Uterus (tissue), 4 donors: Measurements from ENCODE around the gene GOSR2. TPM values are rescaled to one million over a fixed set of nuclear protein-coding genes. Genes with fewer than 3 reads are reported as not detected.

ENCODE experiments used
- DNase-seq, 2 donors: peaks; one replicate each; pipeline ENCODE4 v3.0.0-alpha.2; 2019 to 2020
- H3K27ac ChIP-seq, 2 donors: fragments of 200-600 bp; sonication (generic); 1 replicate in 1 of 2; 2 replicates in 1 of 2; pipeline ENCODE4 v1.5.1; 2016 to 2018
- H3K27me3 ChIP-seq, 2 donors: fragments of 200-600 bp; sonication (generic); one replicate each; pipeline ENCODE4 v1.5.1; 2018 to 2019; ENCODE audit warnings: control low read depth in 1 of 2
- H3K36me3 ChIP-seq, 2 donors: fragments of 200-600 bp; sonication (generic); one replicate each; pipeline ENCODE4 v1.5.1; 2019; ENCODE audit warnings: control low read depth in 1 of 2
- H3K4me1 ChIP-seq, 2 donors: fragments of 200-600 bp; sonication (generic); one replicate each; pipeline ENCODE4 v1.5.1; 2018 to 2019; ENCODE audit warnings: control low read depth in 1 of 2
- H3K4me3 ChIP-seq, 2 donors: fragments of 200-600 bp; sonication (generic); 1 replicate in 1 of 2; 2 replicates in 1 of 2; pipeline ENCODE4 v1.5.1; 2018 to 2019; ENCODE audit warnings: mild to moderate bottlenecking in 1 of 2
- H3K9me3 ChIP-seq, 2 donors: fragments of 200-600 bp; sonication (generic); one replicate each; pipeline ENCODE4 v1.5.1; 2019; ENCODE audit warnings: control low read depth in 1 of 2
- POLR2A ChIP-seq, 2 donors: fragments of 450-650 bp; IDR thresholded peaks; one replicate each; pipeline ENCODE4 v1.6.1; 2016; ENCODE audit warnings: antibody characterized with exemption in 2 of 2, mild to moderate bottlenecking in 1 of 2, moderate library complexity in 1 of 2
- intact Hi-C: fragments of 100-400 bp; cut with DNase I; formaldehyde crosslinking; loops from one replicate; pipeline ENCODE4 v1.15.1; 2023; ENCODE audit warnings: low total_unique reads
- total RNA-seq, 4 donors: library from RNA; depleted of rRNA in 3 of 4; stranded (reverse); fragments of >200 nt in 3 of 4; gene quantifications; one replicate each; pipeline versions ENCODE4 v1.1.0 to v1.2.4, GENCODE V29; 2014 to 2023
- TF ChIP-seq, protein P1 (sequence below), 4 experiments: fragments of 200-600 bp in 2 of 4; fragments of 450-650 bp in 2 of 4; sonication (generic) in 2 of 4; IDR thresholded peaks; one replicate each; pipeline ENCODE4 v1.5.1; 2016 to 2019; ENCODE audit warnings: antibody characterized with exemption in 4 of 4, mild to moderate bottlenecking in 2 of 4, moderate library complexity in 1 of 4
- donor health status: DM: yes; HTN: yes; CAD: no.

GOSR2 gene
- total RNA-seq, 4 donors from 2014 or later: 66.9 to 90.5 (median 77.2) TPM

GRCh38 chr17:46962374-46962790 is 39.4 kb downstream of the GOSR2 start:
- Histone ChIP-seq H3K27me3 (no peaks in the 10 kb centered on the region), H3K4me3 (no peak overlapping the region), H3K9me3 (no peaks in the 10 kb centered on the region), H3K36me3 (no peaks in the 10 kb centered on the region), H3K27ac (no peak overlapping the region), H3K4me1 (no peaks in the 10 kb centered on the region)
- no peak for DNase-seq
- intact Hi-C loops: no loop called here
- TF ChIP-seq, protein P1, sequence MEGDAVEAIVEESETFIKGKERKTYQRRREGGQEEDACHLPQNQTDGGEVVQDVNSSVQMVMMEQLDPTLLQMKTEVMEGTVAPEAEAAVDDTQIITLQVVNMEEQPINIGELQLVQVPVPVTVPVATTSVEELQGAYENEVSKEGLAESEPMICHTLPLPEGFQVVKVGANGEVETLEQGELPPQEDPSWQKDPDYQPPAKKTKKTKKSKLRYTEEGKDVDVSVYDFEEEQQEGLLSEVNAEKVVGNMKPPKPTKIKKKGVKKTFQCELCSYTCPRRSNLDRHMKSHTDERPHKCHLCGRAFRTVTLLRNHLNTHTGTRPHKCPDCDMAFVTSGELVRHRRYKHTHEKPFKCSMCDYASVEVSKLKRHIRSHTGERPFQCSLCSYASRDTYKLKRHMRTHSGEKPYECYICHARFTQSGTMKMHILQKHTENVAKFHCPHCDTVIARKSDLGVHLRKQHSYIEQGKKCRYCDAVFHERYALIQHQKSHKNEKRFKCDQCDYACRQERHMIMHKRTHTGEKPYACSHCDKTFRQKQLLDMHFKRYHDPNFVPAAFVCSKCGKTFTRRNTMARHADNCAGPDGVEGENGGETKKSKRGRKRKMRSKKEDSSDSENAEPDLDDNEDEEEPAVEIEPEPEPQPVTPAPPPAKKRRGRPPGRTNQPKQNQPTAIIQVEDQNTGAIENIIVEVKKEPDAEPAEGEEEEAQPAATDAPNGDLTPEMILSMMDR (IDR thresholded peaks at IDR 0.05): no peak
- no peak for TF ChIP-seq POLR2A (IDR thresholded peaks at IDR 0.05)

DNA sequence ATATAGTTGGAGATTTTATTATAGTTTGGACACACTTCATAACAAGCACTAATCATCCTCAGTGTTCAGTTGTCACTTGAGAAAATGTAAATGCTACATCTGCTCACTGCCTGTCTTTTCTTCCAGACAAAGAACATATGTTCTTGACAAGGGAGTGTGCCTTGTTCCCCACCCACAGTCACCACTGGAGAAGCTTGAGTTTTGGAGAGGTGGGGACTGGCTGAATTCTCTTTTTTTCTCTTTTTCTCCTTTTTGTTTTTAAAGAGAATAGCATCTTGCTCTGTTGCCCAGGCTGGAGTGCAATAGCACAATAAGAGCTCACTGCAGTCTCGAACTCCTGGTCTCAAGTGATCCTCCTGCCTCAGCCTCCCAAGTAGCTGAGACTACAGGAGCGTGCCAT is 40.6 kb downstream of the GOSR2 start:
- no peak for DNase-seq
- H3K4me1 ChIP-seq: no peaks in the 10 kb centered on the region
- TF ChIP-seq, protein P1 (IDR thresholded peaks at IDR 0.05): no peak
- TF ChIP-seq POLR2A (IDR thresholded peaks at IDR 0.05): no peak
- no peak overlapping the region for H3K27ac ChIP-seq
- no peak overlapping the region for H3K4me3 ChIP-seq
- no peaks in the 10 kb centered on the region for H3K27me3 ChIP-seq
- no peaks in the 10 kb centered on the region for H3K9me3 ChIP-seq
- no peaks in the 10 kb centered on the region for H3K36me3 ChIP-seq
- intact Hi-C loops: no loop called here

DNA sequence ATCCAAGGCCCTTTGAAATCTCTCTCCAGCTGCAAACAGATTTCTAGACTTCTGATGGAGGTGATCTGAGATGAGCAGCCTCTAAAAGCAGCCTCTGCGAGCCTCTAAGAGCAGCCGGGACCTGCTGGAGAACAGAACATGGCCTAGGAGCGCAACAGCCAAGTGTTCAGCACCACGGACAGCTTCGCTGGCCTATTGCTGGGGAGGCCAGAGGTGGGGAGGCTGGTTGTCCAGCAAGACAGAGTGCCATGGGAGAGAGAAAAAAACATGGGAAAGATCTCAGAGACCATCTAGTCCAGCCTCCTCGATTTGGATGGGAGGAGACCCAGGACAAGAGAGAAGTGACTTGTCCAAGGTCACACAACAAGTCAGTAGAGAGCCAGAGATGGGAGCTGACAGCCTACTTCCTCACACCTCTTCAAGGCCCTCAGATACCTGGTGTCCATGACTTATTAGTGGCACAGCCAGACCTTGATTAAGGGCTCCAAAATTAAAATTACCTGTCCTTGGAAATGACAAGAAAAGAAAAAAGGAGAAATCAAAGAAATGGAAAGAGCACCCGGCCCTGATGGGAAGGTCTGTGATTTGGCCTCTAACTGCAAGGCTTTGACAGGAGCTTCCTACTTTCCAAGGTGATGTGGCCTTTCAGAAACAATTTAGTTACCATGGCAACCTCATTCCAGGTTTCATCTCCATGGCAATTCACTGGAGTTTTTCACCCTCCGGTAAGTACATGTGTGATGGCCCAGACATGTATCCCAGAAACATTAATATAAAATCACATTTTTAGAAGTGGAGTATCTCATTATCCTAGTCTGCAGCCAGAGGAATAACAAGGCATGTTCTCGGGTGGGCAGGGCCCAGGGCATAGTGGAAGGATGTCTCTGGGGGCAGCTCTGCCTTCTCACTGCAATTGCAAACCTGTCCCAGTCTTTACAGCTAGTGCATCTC is 41.6 kb downstream of the GOSR2 start:
- H3K4me1 ChIP-seq: no peaks in the 10 kb centered on the region
- no peaks in the 10 kb centered on the region for H3K9me3 ChIP-seq
- intact Hi-C loops: no loop called here
- TF ChIP-seq, protein P1 (IDR thresholded peaks at IDR 0.05): no peak
- no peak for TF ChIP-seq POLR2A (IDR thresholded peaks at IDR 0.05)
- DNase-seq: no peak
- H3K36me3 ChIP-seq: no peaks in the 10 kb centered on the region
- H3K4me3 ChIP-seq: no peak overlapping the region
- no peak overlapping the region for H3K27ac ChIP-seq
- no peaks in the 10 kb centered on the region for H3K27me3 ChIP-seq

- no peak overlapping the region for H3K4me3 ChIP-seq
- no peaks in the 10 kb centered on the region for H3K4me1 ChIP-seq
- H3K9me3 ChIP-seq: no peaks in the 10 kb centered on the region
- DNase-seq: no peak
- H3K27me3 ChIP-seq: no peaks in the 10 kb centered on the region
- TF ChIP-seq POLR2A (IDR thresholded peaks at IDR 0.05): no peak
- TF ChIP-seq, protein P1 (IDR thresholded peaks at IDR 0.05): no peak
- H3K27ac ChIP-seq: no peak overlapping the region
- H3K36me3 ChIP-seq: no peaks in the 10 kb centered on the region
- intact Hi-C loops: no loop called here
Measured at GRCh38 chr17:46968224-46968834, 45.4 kb downstream of the GOSR2 start.

- Histone ChIP-seq H3K27ac (no peak overlapping the region), H3K4me3 (no peak overlapping the region), H3K4me1 (no peaks in the 10 kb centered on the region), H3K27me3 (no peaks in the 10 kb centered on the region), H3K36me3 (no peaks in the 10 kb centered on the region), H3K9me3 (no peaks in the 10 kb centered on the region)
- no peak for DNase-seq
- TF ChIP-seq, protein P1 (IDR thresholded peaks at IDR 0.05): no peak
- TF ChIP-seq POLR2A (IDR thresholded peaks at IDR 0.05): no peak
- intact Hi-C loops: no loop called here
Measured at GRCh38 chr17:46968896-46969295, 45.9 kb downstream of the GOSR2 start.
